GM23338 (cell line): ENCODE data around the gene IRS1. TPM values are rescaled to one million over a fixed set of nuclear protein-coding genes. Genes with fewer than 3 reads are reported as not detected.

Source experiments
- ATAC-seq: fragments of 200-7000 bp; cut with Tn5 transposase; 3 replicates; pipeline ENCODE4 v1.9.1; 2020
- DNase-seq: peaks from one replicate; pipeline ENCODE4 v3.0.0-alpha.2; 2015; ENCODE audit warnings: low spot score
- H2AFZ ChIP-seq: fragments of 200-600 bp; sonication (generic); 2 replicates; pipeline ENCODE4 v1.8.0; 2016; ENCODE audit warnings: antibody characterized with exemption, mild to moderate bottlenecking, moderate library complexity
- H3F3A ChIP-seq: fragments of 200-600 bp; sonication (generic); replicated peaks from 2 replicates; pipeline ENCODE4 v1.8.0; 2017; ENCODE audit warnings: antibody characterized with exemption, mixed run types, low read depth
- H3K27ac ChIP-seq: fragments of 200-600 bp; sonication (generic); 2 replicates; pipeline ENCODE4 v1.6.1; 2016; ENCODE audit warnings: low read depth
- H3K27me3 ChIP-seq: fragments of 200-600 bp; sonication (generic); 2 replicates; pipeline ENCODE4 v1.8.0; 2016; ENCODE audit warnings: mild to moderate bottlenecking, mixed run types, moderate library complexity; ENCODE audit not compliant: insufficient read depth
- H3K36me3 ChIP-seq: fragments of 200-600 bp; sonication (generic); 2 replicates; pipeline ENCODE4 v1.8.0; 2016; ENCODE audit warnings: mild to moderate bottlenecking; ENCODE audit not compliant: insufficient read depth
- H3K4me1 ChIP-seq: fragments of 200-600 bp; sonication (generic); 2 replicates; pipeline ENCODE4 v1.8.0; 2016; ENCODE audit warnings: mild to moderate bottlenecking, moderate library complexity; ENCODE audit not compliant: insufficient read depth
- H3K4me2 ChIP-seq: fragments of 200-600 bp; sonication (generic); 2 replicates; pipeline ENCODE4 v1.7.1; 2017; ENCODE audit warnings: mixed run types
- H3K4me3 ChIP-seq: fragments of 200-600 bp; sonication (generic); 2 replicates; pipeline ENCODE4 v1.6.1; 2016; ENCODE audit warnings: mixed run types
- H3K79me2 ChIP-seq: fragments of 200-600 bp; sonication (generic); replicated peaks from 2 replicates; pipeline ENCODE4 v1.8.0; 2017; ENCODE audit warnings: mild to moderate bottlenecking; ENCODE audit not compliant: insufficient read depth
- H3K9me2 ChIP-seq: fragments of 200-600 bp; sonication (generic); 2 replicates; pipeline ENCODE4 v1.8.0; 2017; ENCODE audit not compliant: insufficient read depth
- H4K20me1 ChIP-seq: fragments of 200-600 bp; sonication (generic); replicated peaks from 2 replicates; pipeline ENCODE4 v1.8.0; 2017; ENCODE audit warnings: mild to moderate bottlenecking; ENCODE audit not compliant: insufficient read depth
- H3K27ac Mint-ChIP-seq: 2 replicates; pipeline ENCODE4 v1.8.0; 2020; ENCODE audit warnings: inconsistent platforms, mild to moderate bottlenecking, moderate library complexity, mixed read lengths
- H3K27me3 Mint-ChIP-seq: 3 replicates; pipeline ENCODE4 v1.8.0; 2022; ENCODE audit warnings: low read depth, mild to moderate bottlenecking, moderate library complexity, mixed read lengths, inconsistent platforms; ENCODE audit not compliant: insufficient read depth, poor library complexity
- H3K36me3 Mint-ChIP-seq: 3 replicates; pipeline ENCODE4 v1.8.0; 2021; ENCODE audit warnings: low read depth, mild to moderate bottlenecking, inconsistent platforms, moderate library complexity, mixed read lengths
- H3K4me1 Mint-ChIP-seq: 3 replicates; pipeline ENCODE4 v1.8.0; 2020; ENCODE audit warnings: mild to moderate bottlenecking, inconsistent platforms, mixed read lengths
- H3K4me3 Mint-ChIP-seq: 3 replicates; pipeline ENCODE4 v1.8.0; 2021; ENCODE audit warnings: moderate library complexity, mild to moderate bottlenecking, inconsistent platforms, mixed read lengths
- H3K9me3 Mint-ChIP-seq: 3 replicates; pipeline ENCODE4 v1.8.0; 2020; ENCODE audit warnings: moderate library complexity, mild to moderate bottlenecking, inconsistent platforms, mixed read lengths
- CREB1 ChIP-seq: fragments of 250-450 bp; sonication (Bioruptor Pico); IDR thresholded peaks from 2 replicates; pipeline ENCODE4 v1.5.0; 2020; ENCODE audit warnings: low read depth, mild to moderate bottlenecking, moderate library complexity
- EZH2 ChIP-seq: fragments of 200-600 bp; sonication (generic); IDR thresholded peaks from one replicate; pipeline ENCODE4 v1.8.0; 2017; ENCODE audit warnings: antibody characterized with exemption, mild to moderate bottlenecking, low read depth; ENCODE audit not compliant: unreplicated experiment
- EZH2phosphoT487 ChIP-seq: fragments of 200-600 bp; sonication (generic); IDR thresholded peaks from one replicate; pipeline ENCODE4 v1.8.1; 2018; ENCODE audit warnings: antibody characterized with exemption; ENCODE audit not compliant: unreplicated experiment
- JUNB ChIP-seq: IDR thresholded peaks from one replicate; pipeline ENCODE4 v1.6.1; 2016; ENCODE audit warnings: antibody characterized with exemption; ENCODE audit not compliant: unreplicated experiment
- POLR2AphosphoS5 ChIP-seq: IDR thresholded peaks from 2 replicates; pipeline ENCODE4 v1.6.1; 2016; ENCODE audit warnings: antibody characterized with exemption, low read depth
- STAT1 ChIP-seq: IDR thresholded peaks from one replicate; pipeline ENCODE4 v1.6.1; 2016; ENCODE audit warnings: antibody characterized with exemption; ENCODE audit not compliant: unreplicated experiment
- ZNF114 ChIP-seq: fragments of 250-450 bp; sonication (Bioruptor Pico); IDR thresholded peaks from 2 replicates; pipeline ENCODE4 v1.5.0; 2020; ENCODE audit warnings: mild to moderate bottlenecking, moderate library complexity
- ZNF331 ChIP-seq: fragments of 250-450 bp; sonication (Bioruptor Pico); IDR thresholded peaks from 2 replicates; pipeline ENCODE4 v1.5.0; 2020; ENCODE audit warnings: low read depth, mild to moderate bottlenecking, moderate library complexity
- polyA plus RNA-seq: library from polyadenylated mRNA; unstranded; fragments of >200 nt; fragmentation: Nextera tagmentation; extraction: Ambion mirVana; gene quantifications from 2 replicates; pipeline ENCODE4 v1.2.1, GENCODE V29; 2016
- total RNA-seq: library from RNA; depleted of rRNA; stranded (reverse); fragments of >200 nt; shearing (Covaris generic); gene quantifications from 2 replicates; pipeline ENCODE4 v1.2.3, GENCODE V29; 2014
- TF ChIP-seq, protein P1 (sequence below), 2 experiments: fragments of 200-600 bp in 1 of 2; sonication (generic) in 1 of 2; conservative IDR thresholded peaks; 2 replicates each; pipeline versions ENCODE4 v1.5.1 to v1.6.1; 2016 to 2017; ENCODE audit warnings: antibody characterized with exemption in 2 of 2, low read depth in 2 of 2, mild to moderate bottlenecking in 2 of 2, moderate library complexity in 1 of 2
- TF ChIP-seq, protein P2 (sequence below): fragments of 250-450 bp; sonication (Bioruptor Pico); IDR thresholded peaks from 2 replicates; pipeline ENCODE4 v1.5.0; 2020; ENCODE audit warnings: mild to moderate bottlenecking, moderate library complexity
- TF ChIP-seq, protein P3 (sequence below): IDR thresholded peaks from 2 replicates; pipeline ENCODE4 v1.6.1; 2016; ENCODE audit warnings: antibody characterized with exemption

The IRS1 gene
- total and polyA plus RNA-seq, 2 experiments from 2014 or later: 6.9 to 26.2 TPM

DNA sequence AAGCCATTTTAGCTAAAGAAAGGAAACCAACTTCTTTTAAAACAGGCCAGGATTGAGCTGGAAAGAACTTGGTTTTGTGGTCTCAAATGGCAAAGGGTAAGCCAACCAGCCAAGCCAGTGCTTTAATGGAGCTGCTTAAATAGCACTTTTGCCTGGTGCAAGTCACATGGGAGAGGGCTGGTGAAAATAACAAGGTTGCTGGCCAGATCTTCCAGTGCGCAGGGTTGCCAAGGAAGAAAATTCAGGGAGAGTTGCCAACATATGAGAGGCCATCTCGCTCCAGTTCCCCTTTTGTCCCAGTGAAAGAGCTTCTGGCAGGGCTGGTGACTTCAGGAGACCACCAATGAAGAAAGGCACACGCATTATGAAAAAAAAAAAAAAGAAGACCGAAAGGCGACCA, 57.3 kb downstream of the IRS1 start:
- Histone ChIP-seq H3F3A (no peaks in the 10 kb centered on the region), H4K20me1 (no peaks in the 10 kb centered on the region; the same call in 1 of the 2 replicates), H3K27ac (no peak overlapping the region), H2AFZ (no peak overlapping the region), H3K4me1 (peaks cover 20% of the 10 kb centered on the region), H3K79me2 (peaks cover 7% of the 10 kb centered on the region; the same call in 1 of the 2 replicates), H3K27me3 (no peaks in the 10 kb centered on the region), H3K9me2 (no peaks in the 10 kb centered on the region), H3K36me3 (no peaks in the 10 kb centered on the region), H3K4me2 (no peak overlapping the region), H3K4me3 (no peak overlapping the region)
- ATAC-seq (no peak), DNase-seq (no peak)
- Mint-ChIP-seq H3K4me3 (no peak overlapping the region), H3K4me1 (peaks cover 34% of the 10 kb centered on the region; the same call in 2 of the 3 replicates), H3K27ac (no peak overlapping the region), H3K27me3 (no peaks in the 10 kb centered on the region), H3K36me3 (peaks cover 8% of the 10 kb centered on the region), H3K9me3 (no peaks in the 10 kb centered on the region; the same call in 2 of the 3 replicates)
- TF ChIP-seq POLR2AphosphoS5: no peak
- no peak for TF ChIP-seq STAT1
- TF ChIP-seq ZNF114 (CRISPR knock-in tag): no peak

DNA sequence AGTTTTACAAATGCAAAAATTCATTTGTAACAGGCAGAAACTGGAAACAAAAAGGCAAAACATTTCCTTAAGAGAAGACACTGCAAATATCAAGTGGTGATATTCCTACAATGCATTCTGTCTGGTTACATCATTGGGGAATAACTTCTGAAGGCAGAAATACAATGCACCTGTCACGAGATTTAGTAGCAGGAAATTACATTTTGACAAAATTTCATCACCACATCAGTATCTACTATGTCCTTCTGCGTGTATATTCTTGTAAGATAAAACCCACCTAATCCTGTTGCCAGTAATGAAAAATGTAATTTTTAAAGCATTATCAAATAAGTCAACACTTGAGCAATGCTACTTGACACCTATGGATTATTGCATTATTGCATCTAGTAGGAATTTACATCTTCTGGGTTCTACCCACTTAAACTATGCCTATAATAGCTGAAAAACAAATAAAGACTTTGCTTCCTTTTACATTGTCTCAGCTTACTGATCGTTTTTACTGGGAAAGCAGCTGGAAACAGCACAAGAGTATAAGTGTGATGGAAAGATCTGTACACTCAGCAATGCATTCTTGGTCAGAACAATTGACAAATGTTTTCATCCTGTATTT, 59.5 kb downstream of the IRS1 start:
- H3K9me3 Mint-ChIP-seq: no peaks in the 10 kb centered on the region
- Histone ChIP-seq H3K4me3 (no peak overlapping the region), H3K27me3 (no peaks in the 10 kb centered on the region), H4K20me1 (no peaks in the 10 kb centered on the region; the same call in 1 of the 2 replicates), H3K4me2 (no peak overlapping the region), H3K9me2 (no peaks in the 10 kb centered on the region), H3K4me1 (0 out of 2 replicates have a peak, but pooled peaks cover 20% of the 10 kb centered on the region), H3F3A (no peaks in the 10 kb centered on the region), H3K79me2 (peaks cover 11% of the 10 kb centered on the region; the same call in 1 of the 2 replicates), H3K27ac (no peak overlapping the region), H2AFZ (no peak overlapping the region), H3K36me3 (no peaks in the 10 kb centered on the region)
- no peaks in the 10 kb centered on the region for H3K27me3 Mint-ChIP-seq
- H3K27ac Mint-ChIP-seq: no peak overlapping the region
- DNase-seq (no peak), ATAC-seq (no peak)
- no peak overlapping the region for H3K4me3 Mint-ChIP-seq
- peaks cover 12% of the 10 kb centered on the region for H3K36me3 Mint-ChIP-seq
- peaks cover 29% of the 10 kb centered on the region; the same call in 2 of the 3 replicates for H3K4me1 Mint-ChIP-seq
- TF ChIP-seq POLR2AphosphoS5: no peak
- no peak for TF ChIP-seq EZH2
- no peak for TF ChIP-seq EZH2phosphoT487
- TF ChIP-seq, protein P1, sequence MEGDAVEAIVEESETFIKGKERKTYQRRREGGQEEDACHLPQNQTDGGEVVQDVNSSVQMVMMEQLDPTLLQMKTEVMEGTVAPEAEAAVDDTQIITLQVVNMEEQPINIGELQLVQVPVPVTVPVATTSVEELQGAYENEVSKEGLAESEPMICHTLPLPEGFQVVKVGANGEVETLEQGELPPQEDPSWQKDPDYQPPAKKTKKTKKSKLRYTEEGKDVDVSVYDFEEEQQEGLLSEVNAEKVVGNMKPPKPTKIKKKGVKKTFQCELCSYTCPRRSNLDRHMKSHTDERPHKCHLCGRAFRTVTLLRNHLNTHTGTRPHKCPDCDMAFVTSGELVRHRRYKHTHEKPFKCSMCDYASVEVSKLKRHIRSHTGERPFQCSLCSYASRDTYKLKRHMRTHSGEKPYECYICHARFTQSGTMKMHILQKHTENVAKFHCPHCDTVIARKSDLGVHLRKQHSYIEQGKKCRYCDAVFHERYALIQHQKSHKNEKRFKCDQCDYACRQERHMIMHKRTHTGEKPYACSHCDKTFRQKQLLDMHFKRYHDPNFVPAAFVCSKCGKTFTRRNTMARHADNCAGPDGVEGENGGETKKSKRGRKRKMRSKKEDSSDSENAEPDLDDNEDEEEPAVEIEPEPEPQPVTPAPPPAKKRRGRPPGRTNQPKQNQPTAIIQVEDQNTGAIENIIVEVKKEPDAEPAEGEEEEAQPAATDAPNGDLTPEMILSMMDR (conservative IDR thresholded peaks at IDR 0.05; ENCODE audit: low read depth in 2 of 2): no peak
- TF ChIP-seq STAT1: no peak
- TF ChIP-seq, protein P2, sequence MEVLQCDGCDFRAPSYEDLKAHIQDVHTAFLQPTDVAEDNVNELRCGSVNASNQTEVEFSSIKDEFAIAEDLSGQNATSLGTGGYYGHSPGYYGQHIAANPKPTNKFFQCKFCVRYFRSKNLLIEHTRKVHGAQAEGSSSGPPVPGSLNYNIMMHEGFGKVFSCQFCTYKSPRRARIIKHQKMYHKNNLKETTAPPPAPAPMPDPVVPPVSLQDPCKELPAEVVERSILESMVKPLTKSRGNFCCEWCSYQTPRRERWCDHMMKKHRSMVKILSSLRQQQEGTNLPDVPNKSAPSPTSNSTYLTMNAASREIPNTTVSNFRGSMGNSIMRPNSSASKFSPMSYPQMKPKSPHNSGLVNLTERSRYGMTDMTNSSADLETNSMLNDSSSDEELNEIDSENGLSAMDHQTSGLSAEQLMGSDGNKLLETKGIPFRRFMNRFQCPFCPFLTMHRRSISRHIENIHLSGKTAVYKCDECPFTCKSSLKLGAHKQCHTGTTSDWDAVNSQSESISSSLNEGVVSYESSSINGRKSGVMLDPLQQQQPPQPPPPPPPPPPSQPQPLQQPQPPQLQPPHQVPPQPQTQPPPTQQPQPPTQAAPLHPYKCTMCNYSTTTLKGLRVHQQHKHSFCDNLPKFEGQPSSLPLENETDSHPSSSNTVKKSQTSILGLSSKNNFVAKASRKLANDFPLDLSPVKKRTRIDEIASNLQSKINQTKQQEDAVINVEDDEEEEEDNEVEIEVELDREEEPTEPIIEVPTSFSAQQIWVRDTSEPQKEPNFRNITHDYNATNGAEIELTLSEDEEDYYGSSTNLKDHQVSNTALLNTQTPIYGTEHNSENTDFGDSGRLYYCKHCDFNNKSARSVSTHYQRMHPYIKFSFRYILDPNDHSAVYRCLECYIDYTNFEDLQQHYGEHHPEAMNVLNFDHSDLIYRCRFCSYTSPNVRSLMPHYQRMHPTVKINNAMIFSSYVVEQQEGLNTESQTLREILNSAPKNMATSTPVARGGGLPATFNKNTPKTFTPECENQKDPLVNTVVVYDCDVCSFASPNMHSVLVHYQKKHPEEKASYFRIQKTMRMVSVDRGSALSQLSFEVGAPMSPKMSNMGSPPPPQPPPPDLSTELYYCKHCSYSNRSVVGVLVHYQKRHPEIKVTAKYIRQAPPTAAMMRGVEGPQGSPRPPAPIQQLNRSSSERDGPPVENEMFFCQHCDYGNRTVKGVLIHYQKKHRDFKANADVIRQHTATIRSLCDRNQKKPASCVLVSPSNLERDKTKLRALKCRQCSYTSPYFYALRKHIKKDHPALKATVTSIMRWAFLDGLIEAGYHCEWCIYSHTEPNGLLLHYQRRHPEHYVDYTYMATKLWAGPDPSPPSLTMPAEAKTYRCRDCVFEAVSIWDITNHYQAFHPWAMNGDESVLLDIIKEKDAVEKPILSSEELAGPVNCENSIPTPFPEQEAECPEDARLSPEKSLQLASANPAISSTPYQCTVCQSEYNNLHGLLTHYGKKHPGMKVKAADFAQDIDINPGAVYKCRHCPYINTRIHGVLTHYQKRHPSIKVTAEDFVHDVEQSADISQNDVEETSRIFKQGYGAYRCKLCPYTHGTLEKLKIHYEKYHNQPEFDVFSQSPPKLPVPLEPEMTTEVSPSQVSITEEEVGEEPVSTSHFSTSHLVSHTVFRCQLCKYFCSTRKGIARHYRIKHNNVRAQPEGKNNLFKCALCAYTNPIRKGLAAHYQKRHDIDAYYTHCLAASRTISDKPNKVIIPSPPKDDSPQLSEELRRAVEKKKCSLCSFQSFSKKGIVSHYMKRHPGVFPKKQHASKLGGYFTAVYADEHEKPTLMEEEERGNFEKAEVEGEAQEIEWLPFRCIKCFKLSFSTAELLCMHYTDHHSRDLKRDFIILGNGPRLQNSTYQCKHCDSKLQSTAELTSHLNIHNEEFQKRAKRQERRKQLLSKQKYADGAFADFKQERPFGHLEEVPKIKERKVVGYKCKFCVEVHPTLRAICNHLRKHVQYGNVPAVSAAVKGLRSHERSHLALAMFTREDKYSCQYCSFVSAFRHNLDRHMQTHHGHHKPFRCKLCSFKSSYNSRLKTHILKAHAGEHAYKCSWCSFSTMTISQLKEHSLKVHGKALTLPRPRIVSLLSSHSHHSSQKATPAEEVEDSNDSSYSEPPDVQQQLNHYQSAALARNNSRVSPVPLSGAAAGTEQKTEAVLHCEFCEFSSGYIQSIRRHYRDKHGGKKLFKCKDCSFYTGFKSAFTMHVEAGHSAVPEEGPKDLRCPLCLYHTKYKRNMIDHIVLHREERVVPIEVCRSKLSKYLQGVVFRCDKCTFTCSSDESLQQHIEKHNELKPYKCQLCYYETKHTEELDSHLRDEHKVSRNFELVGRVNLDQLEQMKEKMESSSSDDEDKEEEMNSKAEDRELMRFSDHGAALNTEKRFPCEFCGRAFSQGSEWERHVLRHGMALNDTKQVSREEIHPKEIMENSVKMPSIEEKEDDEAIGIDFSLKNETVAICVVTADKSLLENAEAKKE: no peak
- no peak for TF ChIP-seq ZNF331
- no peak for TF ChIP-seq JUNB
- no peak for TF ChIP-seq CREB1 (CRISPR knock-in tag)
- TF ChIP-seq, protein P3, sequence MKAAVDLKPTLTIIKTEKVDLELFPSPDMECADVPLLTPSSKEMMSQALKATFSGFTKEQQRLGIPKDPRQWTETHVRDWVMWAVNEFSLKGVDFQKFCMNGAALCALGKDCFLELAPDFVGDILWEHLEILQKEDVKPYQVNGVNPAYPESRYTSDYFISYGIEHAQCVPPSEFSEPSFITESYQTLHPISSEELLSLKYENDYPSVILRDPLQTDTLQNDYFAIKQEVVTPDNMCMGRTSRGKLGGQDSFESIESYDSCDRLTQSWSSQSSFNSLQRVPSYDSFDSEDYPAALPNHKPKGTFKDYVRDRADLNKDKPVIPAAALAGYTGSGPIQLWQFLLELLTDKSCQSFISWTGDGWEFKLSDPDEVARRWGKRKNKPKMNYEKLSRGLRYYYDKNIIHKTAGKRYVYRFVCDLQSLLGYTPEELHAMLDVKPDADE: no peak
- no peak for TF ChIP-seq ZNF114 (CRISPR knock-in tag)
